Mesodermal cell (in vitro differentiated cells): Measurements from ENCODE around the gene ANO7.

ENCODE experiments used
- H3K27ac ChIP-seq: 2 replicates; pipeline ENCODE4 v1.7.0; 2013; ENCODE audit warnings: mild to moderate bottlenecking, low read depth, low read length, moderate library complexity; ENCODE audit not compliant: severe bottlenecking
- H3K36me3 ChIP-seq: 2 replicates; pipeline ENCODE4 v1.7.1; 2013; ENCODE audit warnings: mild to moderate bottlenecking, low read length, moderate library complexity; ENCODE audit not compliant: control insufficient read depth, insufficient read depth
- H3K4me1 ChIP-seq: one replicate; pipeline ENCODE4 v1.7.1; 2013; ENCODE audit warnings: mild to moderate bottlenecking, low read length; ENCODE audit not compliant: insufficient read depth, control insufficient read depth, poor library complexity, severe bottlenecking
- H3K4me3 ChIP-seq: 2 replicates; pipeline ENCODE4 v1.7.0; 2013; ENCODE audit warnings: low read length, control low read depth, mild to moderate bottlenecking; ENCODE audit not compliant: insufficient read depth, poor library complexity, severe bottlenecking; ENCODE audit errors: extremely low read depth
- H3K9me3 ChIP-seq: 2 replicates; pipeline ENCODE4 v1.7.1; 2013; ENCODE audit warnings: mild to moderate bottlenecking, low read length, moderate library complexity; ENCODE audit not compliant: control insufficient read depth
- WGBS, 2 experiments: methylation state at CpG; one replicate each; pipeline ENCODE4 v1.1.5; 2013; ENCODE audit warnings: missing lambda C conversion rate in 2 of 2; ENCODE audit not compliant: insufficient coverage in 2 of 2; 5-methylcytosine and 5-hydroxymethylcytosine counted together

The ANO7 gene

GRCh38 chr2:241182531-241183133 is 5.8 kb upstream of the ANO7 start:
- H3K36me3 ChIP-seq: peaks cover 17% of the 10 kb centered on the region
- no peaks in the 10 kb centered on the region for H3K4me1 ChIP-seq
- WGBS, 2 experiments: 89 to 95% methylated on average over 25 to 28 of the region's 28 CpGs

GRCh38 chr2:241183221-241183620 is 5.3 kb upstream of the ANO7 start:
- Histone ChIP-seq H3K27ac (no peak overlapping the region), H3K4me3 (no peak overlapping the region), H3K4me1 (no peaks in the 10 kb centered on the region), H3K9me3 (no peaks in the 10 kb centered on the region), H3K36me3 (peaks cover 12% of the 10 kb centered on the region)
- 93 to 100% methylated on average over 4 to 6 of the region's 9 CpGs for WGBS, 2 experiments

More at GRCh38 chr2:241182531-241183133, 5.8 kb upstream of the ANO7 start:
- no peaks in the 10 kb centered on the region for H3K9me3 ChIP-seq
- H3K4me3 ChIP-seq: no peak overlapping the region
- H3K27ac ChIP-seq: no peak overlapping the region

GRCh38 chr2:241184901-241185300 is 3.6 kb upstream of the ANO7 start:
- Histone ChIP-seq H3K4me3 (no peak overlapping the region), H3K9me3 (no peaks in the 10 kb centered on the region), H3K27ac (no peak overlapping the region), H3K4me1 (no peaks in the 10 kb centered on the region), H3K36me3 (peaks cover 8% of the 10 kb centered on the region)
- WGBS, 2 experiments: 80 to 88% methylated on average over 8 to 9 of the region's 9 CpGs

GRCh38 chr2:241185961-241186360 is 2.5 kb upstream of the ANO7 start:
- peaks cover 8% of the 10 kb centered on the region for H3K36me3 ChIP-seq
- no peaks in the 10 kb centered on the region for H3K4me1 ChIP-seq
- H3K27ac ChIP-seq: no peak overlapping the region
- 89 to 97% methylated on average over 9 to 11 of the region's 11 CpGs for WGBS, 2 experiments
- no peak overlapping the region for H3K4me3 ChIP-seq
- H3K9me3 ChIP-seq: no peaks in the 10 kb centered on the region

DNA sequence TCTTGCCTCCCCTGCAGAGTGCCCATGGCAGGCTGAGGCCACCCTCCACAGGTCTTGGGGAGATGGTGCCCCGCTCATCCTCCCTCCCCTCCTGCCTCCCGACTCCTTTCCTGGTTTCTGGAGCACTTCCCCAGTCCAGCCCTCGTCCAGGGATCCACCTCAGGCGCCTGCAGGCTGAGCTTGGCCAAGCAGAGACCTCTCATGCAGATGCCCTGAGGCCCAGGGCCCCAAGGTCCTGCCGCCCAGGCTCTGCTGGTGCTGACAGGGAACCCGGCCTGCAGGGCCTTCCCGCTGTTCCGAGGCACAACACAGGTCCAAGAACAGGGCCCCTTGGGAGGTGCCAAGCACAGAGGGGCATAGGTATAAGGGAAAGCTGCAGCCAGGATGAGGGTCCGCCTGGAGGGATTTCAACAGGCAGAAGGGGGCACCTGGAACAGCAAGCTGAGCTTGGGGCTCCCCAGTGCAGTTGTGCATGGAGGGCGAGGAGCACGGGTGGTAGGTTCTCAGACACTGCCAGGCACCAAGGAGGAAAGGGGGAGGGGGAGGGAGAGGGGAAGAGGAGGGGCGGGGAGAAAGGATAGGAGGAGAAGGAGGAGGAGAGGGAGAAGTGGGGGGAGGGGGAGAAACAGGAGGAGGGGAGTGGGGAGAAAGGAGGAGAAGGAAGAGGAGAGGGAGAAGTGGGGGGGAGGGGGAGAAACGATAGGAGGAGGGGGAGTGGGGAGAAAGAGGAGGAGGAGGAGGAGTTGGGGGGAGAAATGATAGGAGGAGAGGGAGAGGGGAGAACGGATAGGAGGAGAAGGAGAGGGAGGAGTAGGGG is 1.2 kb upstream of the ANO7 start:
- Histone ChIP-seq H3K4me1 (no peaks in the 10 kb centered on the region), H3K4me3 (no peak overlapping the region), H3K27ac (no peak overlapping the region), H3K36me3 (peaks cover 3% of the 10 kb centered on the region), H3K9me3 (no peaks in the 10 kb centered on the region)
- WGBS, 2 experiments: 56 to 62% methylated on average over 10 to 12 of the region's 14 CpGs

DNA sequence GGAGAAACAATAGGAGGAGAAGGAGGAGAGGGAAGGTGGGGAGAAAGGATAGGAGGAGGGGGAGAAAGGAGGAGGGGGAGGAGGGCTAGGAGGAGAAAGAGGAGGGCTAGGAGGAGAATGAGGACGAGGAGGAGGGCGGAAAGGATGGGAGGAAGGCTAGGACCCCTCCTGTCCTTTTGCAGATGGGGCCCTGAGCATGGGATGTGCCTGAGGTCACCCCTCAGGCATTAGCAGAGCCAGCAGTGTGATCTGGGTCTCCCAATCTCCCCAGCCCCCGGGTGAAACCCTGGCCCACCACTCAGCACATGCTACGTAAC is 601 bp upstream of the ANO7 start:
- peaks cover 1% of the 10 kb centered on the region for H3K36me3 ChIP-seq
- no peaks in the 10 kb centered on the region for H3K9me3 ChIP-seq
- no peaks in the 10 kb centered on the region for H3K4me1 ChIP-seq
- H3K27ac ChIP-seq: no peak overlapping the region
- WGBS, 2 experiments: 67 to 69% methylated on average over 2 to 4 of the region's 4 CpGs
- H3K4me3 ChIP-seq: no peak overlapping the region

DNA sequence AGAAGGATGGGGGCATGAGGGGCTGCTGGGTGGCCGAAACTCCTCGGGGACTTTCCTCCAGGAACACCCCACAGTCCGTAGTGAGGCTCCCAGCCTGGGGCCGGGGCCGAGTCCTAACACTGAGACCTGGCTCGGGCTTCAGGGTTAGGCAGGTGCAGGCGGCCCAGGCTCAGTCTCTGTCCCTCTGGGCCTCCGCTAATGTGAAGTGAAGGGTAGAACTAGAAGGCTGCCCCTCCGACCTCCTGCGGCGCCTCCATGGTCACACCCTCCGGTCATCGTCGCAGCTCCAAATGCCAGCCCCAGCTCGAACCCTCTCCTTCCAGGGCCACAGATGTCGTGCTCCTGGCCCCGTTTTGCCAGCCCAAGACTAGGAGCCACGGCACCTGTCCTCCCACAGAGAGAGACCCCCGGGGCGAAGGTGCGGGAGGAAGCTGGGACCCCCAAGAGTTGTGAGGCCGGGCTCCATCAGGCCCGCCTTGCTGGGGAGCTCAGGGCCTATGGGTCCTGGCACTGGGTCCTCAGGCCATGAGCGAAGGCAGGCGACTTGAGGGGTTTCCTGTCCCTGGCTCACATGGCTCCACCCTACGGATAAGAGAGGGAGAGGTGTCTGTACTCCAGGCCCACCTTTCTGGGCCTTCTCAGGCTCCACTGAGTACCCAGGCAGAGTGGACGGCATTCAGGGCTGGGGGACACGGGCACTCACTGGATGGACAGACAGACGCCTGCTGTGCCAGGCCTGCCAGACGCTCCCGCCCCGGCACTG is 797 bp downstream of the ANO7 start:
- Histone ChIP-seq H3K27ac (no peak overlapping the region), H3K36me3 (no peaks in the 10 kb centered on the region), H3K9me3 (no peaks in the 10 kb centered on the region), H3K4me1 (no peaks in the 10 kb centered on the region), H3K4me3 (no peak overlapping the region)
- 89 to 91% methylated on average over 28 to 31 of the region's 32 CpGs for WGBS, 2 experiments

DNA sequence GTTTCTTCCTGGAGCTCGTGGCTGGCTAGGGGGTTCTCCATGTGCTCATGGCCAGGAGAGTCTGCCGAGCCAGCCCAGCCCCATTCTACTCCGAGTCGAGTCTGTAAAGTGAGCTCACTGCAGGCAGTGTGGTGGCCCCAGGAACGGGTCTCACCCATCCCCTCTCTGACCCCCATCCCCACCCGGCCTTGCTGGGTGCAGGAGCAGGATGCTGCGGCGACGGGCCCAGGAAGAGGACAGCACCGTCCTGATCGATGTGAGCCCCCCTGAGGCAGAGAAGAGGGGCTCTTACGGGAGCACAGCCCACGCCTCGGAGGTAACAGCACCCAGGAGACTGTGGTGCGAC is 1.4 kb downstream of the ANO7 start:
- WGBS, 2 experiments: 90 to 92% methylated on average over 14 to 15 of the region's 15 CpGs
- H3K27ac ChIP-seq: no peak overlapping the region
- H3K4me1 ChIP-seq: no peaks in the 10 kb centered on the region
- no peaks in the 10 kb centered on the region for H3K36me3 ChIP-seq
- no peak overlapping the region for H3K4me3 ChIP-seq
- H3K9me3 ChIP-seq: no peaks in the 10 kb centered on the region

DNA sequence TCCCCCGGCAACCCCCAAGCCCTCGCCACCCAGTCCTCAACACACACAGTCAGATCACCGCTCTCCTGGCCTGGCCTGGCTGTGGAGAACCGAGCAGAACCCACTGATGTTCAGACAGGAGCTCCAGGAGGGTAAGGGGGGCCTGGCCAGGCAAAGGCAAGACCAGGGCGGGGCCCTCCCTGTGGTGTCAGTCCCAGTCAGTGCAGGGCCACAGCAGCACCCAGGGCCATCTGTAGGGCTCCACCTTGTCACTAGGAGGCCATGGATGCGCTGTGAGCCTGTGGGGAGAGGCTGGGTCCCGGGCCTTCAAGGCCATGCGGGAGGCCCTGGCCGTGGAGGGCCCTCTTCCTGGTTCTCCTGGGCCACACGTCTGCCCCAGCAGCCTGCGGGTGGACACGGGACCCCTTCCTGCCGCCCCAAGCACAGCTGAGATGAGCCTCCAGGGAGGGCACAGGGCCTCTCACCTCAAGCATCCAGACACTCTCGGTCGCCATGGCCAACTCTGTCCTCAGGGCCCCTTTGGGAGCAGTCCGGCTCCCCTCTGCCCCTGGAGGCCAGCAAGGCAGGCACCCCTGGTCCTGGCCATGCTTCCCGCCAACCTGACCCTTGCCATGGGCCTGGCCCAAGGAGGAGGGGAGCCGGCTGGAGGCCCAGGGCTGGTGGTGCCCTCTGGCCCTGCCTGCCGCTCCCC is 2.0 kb downstream of the ANO7 start:
- 93% methylated on average over 14 to 15 of the region's 19 CpGs for WGBS, 2 experiments
- no peaks in the 10 kb centered on the region for H3K4me1 ChIP-seq
- no peaks in the 10 kb centered on the region for H3K9me3 ChIP-seq
- H3K36me3 ChIP-seq: no peaks in the 10 kb centered on the region
- H3K27ac ChIP-seq: no peak overlapping the region
- H3K4me3 ChIP-seq: no peak overlapping the region

DNA sequence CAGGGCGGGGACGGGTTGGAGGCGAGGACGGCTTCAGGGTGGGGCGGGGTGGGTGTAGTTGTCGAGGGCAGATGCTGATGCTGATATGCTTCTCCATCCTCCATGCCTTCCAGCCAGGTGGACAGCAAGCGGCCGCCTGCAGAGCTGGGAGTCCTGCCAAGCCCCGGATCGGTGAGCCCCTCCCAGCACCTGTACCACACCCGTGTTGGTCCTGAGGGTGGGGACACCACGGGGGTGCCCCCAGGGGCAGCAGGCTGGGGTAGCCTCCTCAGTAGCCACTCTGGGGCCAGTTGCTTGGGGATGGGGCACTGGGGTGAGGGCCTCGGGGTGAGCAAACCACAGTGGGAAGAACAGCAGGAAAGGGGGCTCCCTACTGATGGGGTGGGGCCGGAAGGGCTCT is 2.6 kb downstream of the ANO7 start:
- no peak overlapping the region for H3K4me3 ChIP-seq
- WGBS, 2 experiments: 76 to 79% methylated on average over 5 to 7 of the region's 14 CpGs
- H3K9me3 ChIP-seq: no peaks in the 10 kb centered on the region
- H3K36me3 ChIP-seq: no peaks in the 10 kb centered on the region
- H3K27ac ChIP-seq: no peak overlapping the region
- no peaks in the 10 kb centered on the region for H3K4me1 ChIP-seq
